Stomach (tissue), 4 donors: ENCODE measurements around the gene RPS15A.
"Not testable (repeated sequence)": the region's sequence is repeated elsewhere in the genome, so short reads cannot be mapped to it uniquely, and the experiment has no call there.

Experiments
- EP300 ChIP-seq: sonication (generic); formaldehyde crosslinking; IDR thresholded peaks from one replicate; pipeline ENCODE4 v1.6.1; 2017; ENCODE audit warnings: antibody characterized with exemption
- POLR2A ChIP-seq, 4 donors: fragments of 450-650 bp; IDR thresholded peaks; one replicate each; pipeline ENCODE4 v1.6.1; 2016; ENCODE audit warnings: antibody characterized with exemption in 4 of 4, control low read depth in 2 of 4, mild to moderate bottlenecking in 1 of 4, moderate library complexity in 1 of 4

GRCh38 chr16:18774651-18775050, 15.5 kb downstream of the RPS15A start:
- TF ChIP-seq EP300; POLR2A (IDR thresholded peaks at IDR 0.05): not testable (repeated sequence)
